Activated T-helper 17 cell treated with anti-CD3 and anti-CD28 coated beads, Interleukin-2, amount 50 U/mL, for 72 hours (primary cell): Measurements from ENCODE around the gene SAG. TPM values are rescaled to one million over a fixed set of nuclear protein-coding genes. Genes with fewer than 3 reads are reported as not detected.
"Not testable (repeated sequence)": the region's sequence is repeated elsewhere in the genome, so short reads cannot be mapped to it uniquely, and the experiment has no call there.

Source experiments
- ATAC-seq: fragments of 150-1000 bp; cut with Tn5 transposase; replicated peaks from 2 replicates; pipeline ENCODE4 v1.10.0; 2021; ENCODE audit warnings: mild to moderate bottlenecking, moderate library complexity
- H3K27ac Mint-ChIP-seq: one replicate; pipeline ENCODE4 v1.8.0; 2022; ENCODE audit warnings: mixed read lengths
- H3K27me3 Mint-ChIP-seq: one replicate; pipeline ENCODE4 v1.8.0; 2022; ENCODE audit warnings: mixed read lengths
- H3K36me3 Mint-ChIP-seq: one replicate; pipeline ENCODE4 v1.8.0; 2022; ENCODE audit warnings: low read depth, mild to moderate bottlenecking, mixed read lengths
- H3K4me1 Mint-ChIP-seq: one replicate; pipeline ENCODE4 v1.8.0; 2022; ENCODE audit warnings: mixed read lengths
- H3K4me3 Mint-ChIP-seq: one replicate; pipeline ENCODE4 v1.8.0; 2022; ENCODE audit warnings: mild to moderate bottlenecking, mixed read lengths
- H3K9me3 Mint-ChIP-seq: one replicate; pipeline ENCODE4 v1.8.0; 2022; ENCODE audit warnings: mixed read lengths
- total RNA-seq, 2 donors: library from RNA; stranded (reverse); gene quantifications; one replicate each; pipeline ENCODE4 v1.2.3, GENCODE V29; 2022

Gene SAG
- total RNA-seq, 2 donors from 2014 or later, result 0.04 to 1.7 TPM

GRCh38 chr2:233360771-233361176, 53.2 kb downstream of the SAG start:
- no peak overlapping the region for H3K4me3 Mint-ChIP-seq

DNA sequence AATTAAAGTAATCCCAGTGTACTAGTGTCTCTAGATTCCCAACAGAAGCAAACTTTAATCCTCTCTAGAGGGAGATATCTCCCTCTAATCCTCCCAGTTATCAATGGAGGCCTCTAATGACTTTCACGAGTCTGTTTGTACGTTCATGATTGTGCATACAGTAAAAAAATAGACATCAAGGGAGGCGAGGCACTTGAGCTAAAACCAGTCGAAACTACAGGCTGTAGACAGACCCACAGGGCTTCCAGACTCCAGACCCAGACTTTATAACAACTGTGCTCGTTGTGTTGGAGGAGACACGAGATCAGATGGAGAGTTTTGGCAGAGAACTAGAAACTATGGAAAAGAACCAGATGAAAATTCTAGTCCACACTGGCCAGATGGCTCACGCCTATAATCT, 53.7 kb downstream of the SAG start:
- Mint-ChIP-seq H3K4me3 (no peak overlapping the region), H3K27ac (no peak overlapping the region), H3K27me3 (no peaks in the 10 kb centered on the region), H3K36me3 (peaks cover 22% of the 10 kb centered on the region), H3K9me3 (peaks cover 3% of the 10 kb centered on the region), H3K4me1 (peaks cover 29% of the 10 kb centered on the region)
- no peak for ATAC-seq

More at GRCh38 chr2:233360771-233361176, 53.2 kb downstream of the SAG start:
- Mint-ChIP-seq H3K9me3 (peaks cover 3% of the 10 kb centered on the region), H3K27me3 (no peaks in the 10 kb centered on the region), H3K36me3 (peaks cover 27% of the 10 kb centered on the region), H3K4me1 (peaks cover 29% of the 10 kb centered on the region), H3K27ac (no peak overlapping the region)
- no peak for ATAC-seq

- H3K9me3 Mint-ChIP-seq, result peaks cover 3% of the 10 kb centered on the region
- H3K4me1 Mint-ChIP-seq, result peaks cover 26% of the 10 kb centered on the region
- peaks cover 13% of the 10 kb centered on the region for H3K36me3 Mint-ChIP-seq
- no peak overlapping the region for H3K27ac Mint-ChIP-seq
- no peaks in the 10 kb centered on the region for H3K27me3 Mint-ChIP-seq
- H3K4me3 Mint-ChIP-seq, result no peak overlapping the region
- ATAC-seq, result no peak
Observed at GRCh38 chr2:233362742-233363141, 55.1 kb downstream of the SAG start.

GRCh38 chr2:233363744-233364235, 56.2 kb downstream of the SAG start:
- peak; percentile 26 for ATAC-seq
- no peaks in the 10 kb centered on the region for H3K27me3 Mint-ChIP-seq
- peaks cover 7% of the 10 kb centered on the region for H3K36me3 Mint-ChIP-seq
- H3K4me3 Mint-ChIP-seq, result no peak overlapping the region
- H3K9me3 Mint-ChIP-seq, result peaks cover 3% of the 10 kb centered on the region
- H3K4me1 Mint-ChIP-seq, result peaks cover 20% of the 10 kb centered on the region
- H3K27ac Mint-ChIP-seq, result no peak overlapping the region

DNA sequence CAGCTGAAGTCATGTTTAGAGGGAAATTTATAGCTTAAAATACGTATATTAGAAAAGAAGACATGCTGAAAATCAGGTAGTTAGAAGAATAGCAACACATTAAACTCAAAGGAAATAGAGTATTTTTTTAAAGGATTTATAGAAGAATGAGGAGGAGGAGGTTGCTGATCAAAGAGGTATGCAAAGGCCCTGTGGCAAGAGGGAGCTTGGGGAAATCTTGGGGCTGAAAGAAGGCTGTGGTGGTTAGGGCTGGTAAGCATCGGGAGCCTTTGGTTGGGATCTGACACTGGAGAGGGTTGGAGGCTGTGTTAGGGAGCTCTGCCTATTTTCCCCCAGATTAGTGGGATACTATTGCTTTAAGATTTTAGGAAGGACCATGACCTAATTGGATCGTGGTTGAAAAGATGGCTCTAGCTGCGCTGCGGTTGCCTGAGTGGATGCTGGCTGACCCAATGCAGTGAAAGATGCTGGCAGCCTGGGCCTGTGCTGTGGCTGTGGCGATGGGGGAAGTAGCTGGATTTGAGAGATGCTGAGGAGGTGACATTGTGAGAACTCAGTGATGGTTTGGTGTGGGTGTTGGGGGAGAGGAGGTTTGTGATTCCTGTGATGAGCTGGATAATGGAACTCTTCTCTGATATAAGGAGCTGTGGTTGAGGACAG, 58.4 kb downstream of the SAG start:
- Mint-ChIP-seq H3K27ac (no peak overlapping the region), H3K36me3 (peaks cover 6% of the 10 kb centered on the region), H3K4me3 (no peak overlapping the region), H3K9me3 (peaks cover 3% of the 10 kb centered on the region), H3K4me1 (peaks cover 26% of the 10 kb centered on the region), H3K27me3 (no peaks in the 10 kb centered on the region)
- ATAC-seq, result no peak

DNA sequence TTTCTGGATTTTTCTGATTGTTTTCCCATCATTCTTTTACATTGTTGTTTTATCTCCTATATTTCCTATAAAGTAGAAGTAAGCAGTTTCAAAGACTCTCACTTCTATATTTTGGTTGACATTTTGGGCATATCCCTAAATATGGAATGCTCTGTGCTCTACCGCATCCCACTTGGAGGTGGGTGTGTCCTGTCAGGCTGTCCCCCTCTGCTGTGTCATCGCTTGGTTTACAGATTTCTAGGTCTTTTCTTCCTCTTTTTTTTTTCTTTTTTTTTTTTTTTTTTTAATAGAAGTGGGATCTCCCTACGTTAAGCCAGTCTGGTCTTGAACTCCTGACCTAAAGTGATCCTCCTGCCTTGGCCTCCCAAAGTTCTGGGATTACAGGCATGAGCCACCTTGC, 60.0 kb downstream of the SAG start:
- H3K4me1 Mint-ChIP-seq, result peaks cover 30% of the 10 kb centered on the region

GRCh38 chr2:233368756-233369155, 61.1 kb downstream of the SAG start:
- ATAC-seq, result no peak

More for the DNA sequence above, 60.0 kb downstream of the SAG start:
- Mint-ChIP-seq H3K27me3 (no peaks in the 10 kb centered on the region), H3K9me3 (peaks cover 3% of the 10 kb centered on the region), H3K4me3 (no peak overlapping the region), H3K27ac (no peak overlapping the region), H3K36me3 (peaks cover 19% of the 10 kb centered on the region)
- no peak for ATAC-seq

GRCh38 chr2:233369462-233369861, 61.8 kb downstream of the SAG start:
- H3K4me1 Mint-ChIP-seq, result peaks cover 26% of the 10 kb centered on the region
- H3K27me3 Mint-ChIP-seq, result no peaks in the 10 kb centered on the region
- ATAC-seq, result no peak
- peak overlapping the region; percentile 56 for H3K27ac Mint-ChIP-seq
- no peak overlapping the region for H3K4me3 Mint-ChIP-seq
- H3K36me3 Mint-ChIP-seq, result peaks cover 23% of the 10 kb centered on the region
- no peaks in the 10 kb centered on the region for H3K9me3 Mint-ChIP-seq

More at GRCh38 chr2:233368756-233369155, 61.1 kb downstream of the SAG start:
- Mint-ChIP-seq H3K9me3 (peaks cover under 1% of the 10 kb centered on the region), H3K4me3 (no peak overlapping the region), H3K27me3 (no peaks in the 10 kb centered on the region), H3K36me3 (peaks cover 26% of the 10 kb centered on the region), H3K27ac (no peak overlapping the region), H3K4me1 (peaks cover 27% of the 10 kb centered on the region)

DNA sequence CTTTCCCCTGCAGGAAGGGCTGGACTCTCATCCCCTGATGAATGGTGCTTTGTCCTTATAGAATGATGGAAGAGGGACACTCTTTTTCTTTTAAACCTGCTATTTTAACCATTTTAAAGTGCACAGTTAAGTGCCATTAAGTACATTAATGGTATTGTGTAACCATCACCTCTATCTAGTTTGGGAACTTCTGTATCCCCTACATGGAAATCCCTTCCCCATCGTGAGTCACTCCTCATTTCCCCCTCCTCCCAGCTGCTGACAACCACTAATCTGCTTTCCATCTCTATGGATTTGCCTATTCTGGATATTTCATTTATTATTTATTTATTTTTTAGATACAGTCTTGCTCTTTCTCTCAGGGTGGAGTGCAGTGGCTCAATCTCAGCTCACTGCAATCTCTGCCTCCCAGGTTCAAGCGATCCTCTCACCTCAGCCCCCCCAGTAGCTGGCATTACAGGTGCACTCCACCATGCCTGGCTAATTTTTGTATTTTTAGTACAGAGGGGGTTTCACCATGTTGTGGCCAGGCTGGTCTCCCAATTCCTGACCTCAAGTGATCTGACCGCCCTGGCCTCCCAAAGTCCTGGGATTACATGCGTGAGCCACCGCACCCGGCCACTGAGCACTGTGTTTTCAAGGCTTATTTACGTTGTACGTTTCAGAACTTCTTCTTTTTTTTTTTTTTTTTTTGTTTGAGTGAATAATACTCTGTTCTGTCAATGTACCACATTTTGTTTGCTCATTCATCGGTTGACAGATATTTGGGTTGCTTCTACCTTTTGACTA, 62.5 kb downstream of the SAG start:
- H3K9me3 Mint-ChIP-seq, result no peaks in the 10 kb centered on the region
- peaks cover 23% of the 10 kb centered on the region for H3K36me3 Mint-ChIP-seq
- no peak overlapping the region for H3K4me3 Mint-ChIP-seq
- ATAC-seq, result no peak
- H3K27me3 Mint-ChIP-seq, result no peaks in the 10 kb centered on the region
- H3K4me1 Mint-ChIP-seq, result peaks cover 26% of the 10 kb centered on the region
- peak overlapping the region; percentile 56 for H3K27ac Mint-ChIP-seq

GRCh38 chr2:233371641-233372040, 64.0 kb downstream of the SAG start:
- ATAC-seq, result no peak
- Mint-ChIP-seq H3K27me3 (no peaks in the 10 kb centered on the region), H3K4me1 (peaks cover 22% of the 10 kb centered on the region), H3K4me3 (no peak overlapping the region), H3K36me3 (peaks cover 37% of the 10 kb centered on the region), H3K27ac (no peak overlapping the region), H3K9me3 (no peaks in the 10 kb centered on the region)

DNA sequence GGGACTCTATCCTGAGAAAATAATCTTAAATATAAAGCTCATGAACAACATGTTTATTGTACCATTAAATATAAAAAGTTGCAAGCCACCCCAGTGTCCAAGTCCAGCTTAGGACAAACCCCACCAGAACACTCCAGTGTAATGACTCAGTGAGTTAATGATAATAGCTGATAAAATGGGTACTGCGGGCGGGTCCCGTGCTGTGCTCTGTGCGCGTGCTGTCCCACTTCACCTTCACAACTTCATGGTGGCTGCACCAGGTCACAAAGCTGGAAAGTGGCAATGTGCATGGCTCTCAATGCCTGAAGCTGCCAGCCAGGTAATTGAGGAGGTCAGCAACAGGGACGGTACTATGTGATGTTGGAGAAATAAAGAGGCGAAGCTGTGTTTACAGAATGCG, 65.2 kb downstream of the SAG start:
- no peaks in the 10 kb centered on the region for H3K9me3 Mint-ChIP-seq
- no peak overlapping the region for H3K4me3 Mint-ChIP-seq
- peaks cover 21% of the 10 kb centered on the region for H3K4me1 Mint-ChIP-seq
- H3K36me3 Mint-ChIP-seq, result peaks cover 49% of the 10 kb centered on the region
- H3K27ac Mint-ChIP-seq, result no peak overlapping the region
- no peaks in the 10 kb centered on the region for H3K27me3 Mint-ChIP-seq
- ATAC-seq, result no peak

DNA sequence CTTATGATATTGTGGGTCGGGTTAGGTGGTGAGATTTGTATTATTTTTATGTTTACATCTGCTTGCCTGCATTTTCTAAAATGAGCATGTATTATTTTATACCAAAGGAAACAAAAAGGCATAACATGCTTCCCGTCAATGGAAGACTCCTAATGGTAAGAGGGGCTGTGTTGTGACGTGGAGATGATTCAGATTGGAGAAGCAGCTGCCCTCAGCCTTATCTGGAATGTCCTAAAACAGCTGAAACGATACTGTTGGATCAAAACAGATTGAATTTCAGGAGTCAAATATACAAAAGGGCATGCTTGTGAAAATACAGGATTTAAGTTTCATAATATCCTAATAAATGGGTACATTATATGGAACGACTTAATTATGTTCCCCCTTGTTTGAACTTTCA, 65.7 kb downstream of the SAG start:
- Mint-ChIP-seq H3K36me3 (peaks cover 51% of the 10 kb centered on the region), H3K4me3 (no peak overlapping the region), H3K9me3 (no peaks in the 10 kb centered on the region), H3K27ac (no peak overlapping the region), H3K4me1 (peaks cover 21% of the 10 kb centered on the region), H3K27me3 (no peaks in the 10 kb centered on the region)
- no peak for ATAC-seq

DNA sequence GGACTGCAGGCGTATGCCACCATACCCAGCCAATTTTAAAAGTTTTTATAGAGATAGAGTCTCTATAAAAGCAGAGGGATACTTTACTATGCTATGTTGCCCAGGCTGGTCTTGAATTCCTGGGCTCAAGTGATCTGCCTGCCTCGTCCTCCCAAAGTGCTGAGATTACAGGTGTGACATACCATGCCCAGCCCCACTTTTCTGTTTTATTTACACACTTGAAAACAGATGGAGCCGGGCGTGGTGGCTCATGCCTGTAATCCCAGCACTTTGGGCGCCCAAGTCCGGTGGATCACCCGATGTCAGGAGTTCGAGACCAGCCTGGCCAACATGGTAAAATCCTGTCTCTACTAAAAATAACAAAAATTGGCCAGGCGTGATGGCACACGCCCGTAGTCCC, 67.2 kb downstream of the SAG start:
- not testable (repeated sequence) for H3K9me3 Mint-ChIP-seq, H3K27ac Mint-ChIP-seq

DNA sequence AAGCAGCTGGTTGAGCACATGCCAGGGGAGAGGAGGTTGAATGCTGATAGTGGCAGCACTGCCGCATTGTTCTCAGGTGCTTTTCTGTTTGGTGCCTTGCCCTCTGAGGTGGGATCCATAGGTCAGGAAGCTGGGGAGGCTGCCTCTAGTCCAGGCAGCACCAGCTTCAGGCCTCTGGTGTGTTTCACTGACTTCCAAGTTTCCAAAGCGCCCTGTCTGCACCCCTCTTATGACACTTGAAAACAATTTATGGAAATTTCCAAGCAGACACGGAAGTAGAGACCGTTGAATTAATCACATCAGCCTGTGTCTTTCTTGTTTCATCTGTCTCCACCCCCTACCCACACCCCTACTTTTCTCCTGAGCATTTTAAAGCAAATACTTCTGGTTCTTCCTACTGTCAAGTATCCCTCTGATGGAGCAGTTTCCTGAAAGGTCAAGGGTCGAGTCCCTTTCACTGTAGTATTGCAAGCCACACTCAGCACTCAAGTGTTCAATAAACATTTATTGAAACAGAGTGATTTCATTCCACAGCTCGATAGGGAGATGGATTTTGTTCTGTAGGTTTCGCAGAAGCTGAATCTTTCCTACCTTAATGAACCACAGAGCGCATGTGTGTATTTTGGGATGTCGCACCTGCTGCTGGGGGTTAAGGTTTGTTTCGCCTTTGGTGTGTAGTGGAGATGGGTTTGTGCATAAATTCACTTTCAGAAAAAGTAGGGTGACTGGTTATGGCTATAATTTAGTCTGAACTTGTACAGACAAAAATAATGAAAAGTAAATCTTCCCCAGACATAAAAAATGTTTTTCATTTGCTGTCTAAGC, 68.1 kb downstream of the SAG start:
- Mint-ChIP-seq H3K36me3 (peaks cover 59% of the 10 kb centered on the region), H3K4me3 (no peak overlapping the region), H3K27ac (peak overlapping the region; percentile 35), H3K9me3 (no peaks in the 10 kb centered on the region), H3K27me3 (no peaks in the 10 kb centered on the region), H3K4me1 (peaks cover 19% of the 10 kb centered on the region)
- ATAC-seq, result no peak

More for the DNA sequence above, 67.2 kb downstream of the SAG start:
- not testable (repeated sequence) for ATAC-seq, H3K27me3 Mint-ChIP-seq, H3K4me3 Mint-ChIP-seq
- peaks cover 59% of the 10 kb centered on the region for H3K36me3 Mint-ChIP-seq
- H3K4me1 Mint-ChIP-seq, result peaks cover 16% of the 10 kb centered on the region
